Activated naive CD8-positive, alpha-beta T cell treated with anti-CD3 and anti-CD28 coated beads, Interleukin-2, amount 10 ng/mL, durations not matched to agents 7 days and 5 days (primary cell): ENCODE data around the gene TSSK3. TPM values are rescaled to one million over a fixed set of nuclear protein-coding genes. Genes with fewer than 3 reads are reported as not detected.

Experiments used
- ATAC-seq: fragments of 150-1000 bp; cut with Tn5 transposase; one replicate; pipeline ENCODE4 v1.10.0; 2021; ENCODE audit warnings: low read depth, moderate library complexity
- POLR2A ChIA-PET: fragments of 350-600 bp; sonication (Branson Sonifier 250); formaldehyde crosslinking; loops from one replicate; lab custom pipeline; 2021; ENCODE audit warnings: antibody characterized with exemption; lab: Charles Lee
- DNase-seq: peaks from one replicate; pipeline ENCODE4 v3.0.0; 2021
- H3K27ac Mint-ChIP-seq: one replicate; pipeline ENCODE4 v1.8.0; 2022; ENCODE audit warnings: mild to moderate bottlenecking, mixed read lengths
- H3K27me3 Mint-ChIP-seq: one replicate; pipeline ENCODE4 v1.8.0; 2022; ENCODE audit warnings: mild to moderate bottlenecking, moderate library complexity, mixed read lengths
- H3K36me3 Mint-ChIP-seq: one replicate; pipeline ENCODE4 v1.8.0; 2021; ENCODE audit warnings: mild to moderate bottlenecking, mixed read lengths
- H3K4me1 Mint-ChIP-seq: one replicate; pipeline ENCODE4 v1.8.0; 2021; ENCODE audit warnings: mixed read lengths
- H3K4me3 Mint-ChIP-seq: one replicate; pipeline ENCODE4 v1.8.0; 2022; ENCODE audit warnings: mild to moderate bottlenecking, moderate library complexity, mixed read lengths
- H3K9me3 Mint-ChIP-seq: one replicate; pipeline ENCODE4 v1.8.0; 2021; ENCODE audit warnings: mixed read lengths
- total RNA-seq, 2 experiments: library from RNA; stranded (reverse); gene quantifications; one replicate each; pipeline ENCODE4 v1.2.3, GENCODE V29; 2021

The TSSK3 gene
- total RNA-seq, 2 experiments from 2014 or later, result 0.51 to 1.6 TPM

GRCh38 chr1:32357614-32358013 is 4.7 kb upstream of the TSSK3 start:
- H3K36me3 Mint-ChIP-seq, result peaks cover 3% of the 10 kb centered on the region
- no peaks in the 10 kb centered on the region for H3K9me3 Mint-ChIP-seq
- peaks cover 7% of the 10 kb centered on the region for H3K27me3 Mint-ChIP-seq
- no peak for ATAC-seq
- POLR2A ChIA-PET, result no interaction called here
- H3K4me3 Mint-ChIP-seq, result no peak overlapping the region
- H3K27ac Mint-ChIP-seq, result no peak overlapping the region
- DNase-seq, result no peak
- H3K4me1 Mint-ChIP-seq, result peaks cover 27% of the 10 kb centered on the region

DNA sequence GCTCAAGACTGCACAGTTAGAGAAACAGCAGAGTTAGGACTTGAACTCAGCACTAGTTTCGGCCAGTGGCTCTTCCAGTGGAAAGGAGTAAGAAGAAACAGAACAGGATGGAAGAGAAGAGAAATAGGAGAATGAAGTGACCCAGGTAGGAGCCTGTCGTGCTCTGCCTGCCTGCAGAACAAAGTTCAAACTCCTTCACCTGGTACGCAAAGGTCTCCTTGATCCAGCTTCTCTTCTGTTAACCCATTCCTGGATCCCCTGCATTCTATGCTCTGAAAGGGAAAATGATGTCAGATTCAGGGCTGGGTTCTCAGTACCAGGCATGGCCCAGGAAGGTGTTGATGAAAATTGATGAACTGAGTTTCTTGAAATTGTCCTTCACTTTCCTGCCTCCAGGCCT is 3.9 kb upstream of the TSSK3 start:
- POLR2A ChIA-PET, result interaction anchor here (2.5 kb wide), 1 partner anchor 22 kb away, joined by 10 read pairs; the partner anchor contains the start of gene MARCKSL1

DNA sequence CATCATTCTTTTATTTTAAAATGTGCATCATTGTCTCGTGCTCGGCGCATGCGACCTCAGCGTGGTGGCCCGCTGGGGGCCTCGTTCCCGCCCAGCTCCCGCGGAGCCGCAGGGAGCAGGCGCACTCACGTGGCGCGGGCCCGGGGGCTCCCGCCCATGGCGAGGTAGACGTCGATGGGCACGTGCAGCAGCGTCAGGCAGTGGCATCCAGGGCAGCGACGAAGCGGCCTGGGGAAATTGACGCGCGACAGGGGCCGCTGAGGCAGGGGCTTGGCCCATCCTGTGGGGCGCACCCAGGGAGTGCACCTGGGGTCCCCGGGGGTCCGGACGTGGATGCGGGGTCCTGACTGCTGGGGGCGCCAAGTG is 1.0 kb upstream of the TSSK3 start:
- peaks cover 3% of the 10 kb centered on the region for H3K27me3 Mint-ChIP-seq
- no peak overlapping the region for H3K27ac Mint-ChIP-seq
- DNase-seq (no peak), ATAC-seq (no peak)
- no peak overlapping the region for H3K4me3 Mint-ChIP-seq
- H3K4me1 Mint-ChIP-seq, result peaks cover 18% of the 10 kb centered on the region
- H3K36me3 Mint-ChIP-seq, result peaks cover 3% of the 10 kb centered on the region
- no peaks in the 10 kb centered on the region for H3K9me3 Mint-ChIP-seq
- POLR2A ChIA-PET, result interaction anchor here (1.0 kb wide), 1 partner anchor 25 kb away, joined by 6 read pairs; the partner anchor contains the start of gene MARCKSL1

More for the DNA sequence above, 3.9 kb upstream of the TSSK3 start:
- H3K27ac Mint-ChIP-seq, result no peak overlapping the region
- DNase-seq, result no peak
- no peak overlapping the region for H3K4me3 Mint-ChIP-seq
- peaks cover 23% of the 10 kb centered on the region for H3K4me1 Mint-ChIP-seq
- H3K36me3 Mint-ChIP-seq, result peaks cover 3% of the 10 kb centered on the region
- no peaks in the 10 kb centered on the region for H3K9me3 Mint-ChIP-seq
- no peak for ATAC-seq
- H3K27me3 Mint-ChIP-seq, result peaks cover 7% of the 10 kb centered on the region

DNA sequence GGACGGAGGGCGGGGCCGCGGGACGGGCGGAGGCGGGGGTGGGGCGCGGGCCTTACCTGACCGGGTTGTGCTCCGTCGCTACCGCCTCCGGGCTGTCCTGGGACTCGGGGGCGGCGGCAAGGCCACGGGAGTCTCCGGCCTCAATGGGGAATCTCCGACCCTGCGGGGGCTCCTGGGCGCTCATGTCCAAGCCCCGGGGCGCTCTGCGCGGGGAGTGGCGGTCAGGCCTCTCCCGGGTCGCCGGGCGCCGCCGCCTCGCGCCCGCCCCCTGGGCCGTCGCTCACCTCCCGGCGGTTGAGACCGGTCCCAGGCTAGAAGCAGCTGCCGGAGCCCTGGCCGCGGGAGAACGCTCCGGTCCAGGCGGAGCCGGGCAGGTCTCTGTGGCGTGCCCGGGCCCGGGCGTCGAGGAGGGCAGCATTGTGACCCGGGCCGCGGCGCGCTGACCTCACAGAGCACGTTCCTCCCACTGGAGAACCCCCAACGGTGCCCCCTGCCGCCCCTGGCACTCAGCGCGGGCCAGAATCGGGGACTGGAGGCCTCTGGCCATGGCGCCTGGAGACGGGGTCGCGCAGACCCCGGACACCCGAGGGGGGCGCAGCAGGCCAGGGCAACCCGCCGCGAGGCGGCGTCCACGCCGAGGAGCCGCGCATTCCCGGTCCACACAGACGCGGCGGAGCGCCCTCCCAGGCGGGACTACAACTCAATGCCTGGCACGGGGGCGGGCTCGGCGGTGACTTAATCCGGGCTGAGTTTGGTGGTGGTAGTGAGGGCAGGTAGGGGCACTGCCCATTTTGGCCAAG is 465 bp upstream of the TSSK3 start:
- no peak overlapping the region for H3K27ac Mint-ChIP-seq
- H3K4me3 Mint-ChIP-seq, result peak overlapping the region; percentile 6
- DNase-seq, result peak; percentile 60
- H3K36me3 Mint-ChIP-seq, result peaks cover 3% of the 10 kb centered on the region
- peak; percentile 25 for ATAC-seq
- H3K27me3 Mint-ChIP-seq, result peaks cover 3% of the 10 kb centered on the region
- H3K9me3 Mint-ChIP-seq, result no peaks in the 10 kb centered on the region
- POLR2A ChIA-PET, result interaction anchor here (1.0 kb wide), 1 partner anchor 26 kb away, joined by 6 read pairs; the partner anchor contains the start of gene MARCKSL1
- peaks cover 20% of the 10 kb centered on the region for H3K4me1 Mint-ChIP-seq

GRCh38 chr1:32363713-32364112 is 1.4 kb downstream of the TSSK3 start:
- no peak for ATAC-seq
- no peak for DNase-seq
- Mint-ChIP-seq H3K27me3 (peaks cover 3% of the 10 kb centered on the region), H3K4me1 (peaks cover 20% of the 10 kb centered on the region), H3K27ac (no peak overlapping the region), H3K36me3 (peaks cover 3% of the 10 kb centered on the region), H3K4me3 (no peak overlapping the region), H3K9me3 (no peaks in the 10 kb centered on the region)
- POLR2A ChIA-PET, result interaction anchor here (1.1 kb wide), 1 partner anchor 28 kb away, joined by 3 read pairs; no protein-coding TSS in a partner anchor

- POLR2A ChIA-PET, result no interaction called here
- H3K27ac Mint-ChIP-seq, result no peak overlapping the region
- peaks cover 14% of the 10 kb centered on the region for H3K4me1 Mint-ChIP-seq
- no peak for DNase-seq
- H3K9me3 Mint-ChIP-seq, result no peaks in the 10 kb centered on the region
- H3K36me3 Mint-ChIP-seq, result peaks cover 5% of the 10 kb centered on the region
- H3K4me3 Mint-ChIP-seq, result no peak overlapping the region
- ATAC-seq, result no peak
- peaks cover 3% of the 10 kb centered on the region for H3K27me3 Mint-ChIP-seq
These were observed 2.5 kb downstream of the TSSK3 start for GRCh38 chr1:32364836-32365235.

DNA sequence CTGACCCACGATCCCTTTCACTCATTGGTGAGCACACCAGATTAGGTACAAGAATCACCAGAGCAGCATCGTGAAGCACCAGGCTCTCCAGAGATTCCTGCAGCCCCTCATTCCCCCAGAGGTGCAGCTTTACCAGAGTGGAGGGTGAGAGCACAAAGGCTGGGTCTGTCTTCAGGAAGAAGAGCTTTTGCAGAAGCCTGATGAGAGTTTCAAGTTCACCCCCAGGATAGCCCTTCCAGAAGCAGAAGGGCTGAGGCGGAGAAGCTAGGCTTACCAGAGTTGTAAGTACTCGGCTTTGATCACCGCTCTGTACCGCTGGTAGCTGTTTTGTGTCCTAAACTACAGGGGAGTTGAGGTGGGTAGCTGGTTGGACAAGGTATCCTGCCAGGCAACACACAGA is 3.1 kb downstream of the TSSK3 start:
- no peaks in the 10 kb centered on the region for H3K9me3 Mint-ChIP-seq
- peaks cover 5% of the 10 kb centered on the region for H3K36me3 Mint-ChIP-seq
- no peak for ATAC-seq
- POLR2A ChIA-PET, result no interaction called here
- H3K4me3 Mint-ChIP-seq, result no peak overlapping the region
- no peak overlapping the region for H3K27ac Mint-ChIP-seq
- peaks cover 9% of the 10 kb centered on the region for H3K4me1 Mint-ChIP-seq
- DNase-seq, result no peak
- peaks cover 3% of the 10 kb centered on the region for H3K27me3 Mint-ChIP-seq

DNA sequence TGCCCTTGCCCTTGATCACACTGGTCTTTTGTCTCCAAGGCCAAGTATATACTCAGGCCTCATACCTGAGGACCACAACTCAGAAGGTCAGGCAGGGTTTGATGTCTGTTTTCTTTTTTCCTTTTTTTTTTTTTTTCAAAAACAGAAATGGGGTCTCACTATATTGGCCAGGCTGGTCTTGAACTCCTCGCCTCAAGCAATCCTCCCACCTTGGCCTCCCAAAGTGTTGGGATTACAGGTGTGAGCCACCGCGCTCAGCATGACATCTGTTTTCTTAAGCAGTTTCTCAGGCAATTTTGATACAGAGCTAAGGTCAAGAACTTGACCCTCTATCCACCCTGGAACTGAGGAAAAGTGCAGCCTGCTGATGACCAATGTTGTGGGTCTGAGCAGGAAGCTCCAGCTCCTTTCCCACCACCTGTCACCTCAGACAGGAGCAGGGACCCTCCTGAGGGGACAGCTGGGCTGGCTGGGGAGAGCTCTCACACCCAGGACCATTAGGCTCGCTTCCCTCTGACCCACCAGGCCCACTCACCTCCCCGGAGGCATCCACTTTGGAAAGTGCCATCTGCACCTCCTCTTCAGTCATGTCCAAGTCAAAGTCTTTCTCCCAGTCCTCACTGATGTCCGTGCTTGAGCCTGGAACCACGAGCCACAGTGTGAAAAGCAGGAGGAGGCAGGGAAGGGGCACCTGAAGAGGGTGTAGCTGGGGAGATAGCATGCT is 5.7 kb downstream of the TSSK3 start:
- no peak overlapping the region for H3K27ac Mint-ChIP-seq
- H3K9me3 Mint-ChIP-seq, result no peaks in the 10 kb centered on the region
- peaks cover 17% of the 10 kb centered on the region for H3K4me1 Mint-ChIP-seq
- H3K27me3 Mint-ChIP-seq, result no peaks in the 10 kb centered on the region
- no peak for DNase-seq
- no peak for ATAC-seq
- POLR2A ChIA-PET, result interaction anchor here (0.9 kb wide), 1 partner anchor 32 kb away, joined by 3 read pairs; the partner anchor contains the start of gene MARCKSL1
- H3K4me3 Mint-ChIP-seq, result no peak overlapping the region
- peaks cover 5% of the 10 kb centered on the region for H3K36me3 Mint-ChIP-seq

DNA sequence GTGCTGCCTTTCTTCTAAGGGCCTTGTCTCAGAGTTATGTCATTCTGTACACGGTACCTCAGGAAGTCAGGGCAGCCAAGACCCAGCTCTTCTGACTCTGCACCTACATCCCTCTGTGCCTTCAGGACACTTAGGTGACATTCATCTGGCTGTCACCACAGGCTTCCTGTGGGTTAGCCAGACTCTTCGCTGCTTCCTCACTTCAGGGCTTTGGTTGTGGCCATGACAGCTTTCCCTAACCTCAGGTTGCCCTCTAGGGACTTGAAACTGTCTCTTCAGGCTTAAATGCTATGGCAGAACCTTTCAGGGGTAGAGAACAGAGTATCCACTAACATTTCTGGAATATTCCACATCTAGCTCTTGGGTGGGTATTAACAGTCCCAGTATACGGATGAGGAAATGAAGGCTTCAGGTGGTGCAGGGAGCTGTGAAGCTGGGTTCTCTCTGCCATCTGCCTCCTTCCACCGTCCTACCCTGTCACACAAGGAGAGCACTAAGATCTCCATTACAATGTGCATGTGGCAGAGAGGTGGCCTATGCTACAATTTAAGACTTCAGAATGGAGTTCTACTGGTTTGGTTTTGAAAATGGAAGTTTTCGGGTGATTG is 9.9 kb downstream of the TSSK3 start:
- DNase-seq, result peak; percentile 61
- POLR2A ChIA-PET, result interaction anchor here (0.5 to 2.2 kb wide), 4 partner anchors 13 to 132 kb away, joined by 3 to 12 read pairs (median 4); partner anchors contain the start of gene MARCKSL1
- Mint-ChIP-seq H3K36me3 (peaks cover 4% of the 10 kb centered on the region), H3K9me3 (no peaks in the 10 kb centered on the region), H3K27ac (no peak overlapping the region), H3K4me1 (peaks cover 14% of the 10 kb centered on the region), H3K27me3 (no peaks in the 10 kb centered on the region), H3K4me3 (no peak overlapping the region)
- ATAC-seq, result peak; percentile 89

DNA sequence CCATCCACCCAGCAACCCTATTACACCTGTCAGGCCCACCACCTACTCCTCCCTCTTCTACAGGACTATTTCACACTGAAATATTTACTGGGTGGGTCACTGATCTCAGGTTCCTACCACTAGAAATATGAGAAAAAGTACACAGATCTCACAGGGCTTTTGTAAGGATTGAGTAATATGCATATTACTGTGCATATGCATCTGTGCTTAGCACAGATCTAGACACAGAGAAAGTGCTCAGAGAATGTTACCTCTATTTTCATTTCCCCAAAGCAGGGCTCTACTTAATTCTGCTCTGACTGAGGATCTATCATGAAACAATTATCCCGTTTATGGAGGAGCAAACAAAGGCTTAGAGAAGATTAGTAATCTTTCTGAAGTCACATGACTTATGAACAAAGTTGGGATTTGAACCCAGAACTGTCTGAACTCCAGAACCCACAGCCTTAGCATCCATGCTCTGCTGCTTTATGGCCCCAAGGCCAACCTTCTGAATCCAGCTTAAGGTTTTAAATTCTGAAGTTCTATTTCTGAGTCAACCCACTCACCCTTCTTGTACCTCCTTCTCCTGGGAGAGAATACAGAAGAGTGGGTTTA is 11.8 kb downstream of the TSSK3 start:
- H3K27ac Mint-ChIP-seq, result no peak overlapping the region
- peaks cover 9% of the 10 kb centered on the region for H3K36me3 Mint-ChIP-seq
- H3K27me3 Mint-ChIP-seq, result no peaks in the 10 kb centered on the region
- H3K4me1 Mint-ChIP-seq, result peaks cover 14% of the 10 kb centered on the region
- DNase-seq (no peak), ATAC-seq (no peak)
- no peaks in the 10 kb centered on the region for H3K9me3 Mint-ChIP-seq
- no peak overlapping the region for H3K4me3 Mint-ChIP-seq
- POLR2A ChIA-PET, result no interaction called here

DNA sequence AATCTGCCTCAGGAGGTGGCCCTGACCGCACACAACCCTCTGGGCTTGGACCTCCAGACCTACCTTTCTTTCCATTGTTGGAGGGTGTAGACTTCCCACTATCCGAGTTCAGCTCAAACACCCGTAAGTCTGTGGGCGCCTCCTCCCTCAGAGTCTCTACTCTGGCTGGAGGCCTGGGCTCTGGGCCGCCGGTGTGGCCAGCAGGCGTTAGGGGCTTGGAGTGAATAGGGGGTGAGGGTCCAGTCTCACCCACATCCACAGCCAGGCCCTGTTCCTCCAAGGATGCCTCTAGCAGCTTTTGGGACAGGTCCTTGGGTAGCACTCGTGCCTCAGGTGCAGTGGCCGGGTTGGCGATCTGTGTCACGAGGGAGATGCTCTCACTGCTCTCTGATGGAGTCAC is 13.9 kb downstream of the TSSK3 start:
- ATAC-seq (no peak), DNase-seq (no peak)
- peaks cover 10% of the 10 kb centered on the region for H3K36me3 Mint-ChIP-seq
- H3K9me3 Mint-ChIP-seq, result no peaks in the 10 kb centered on the region
- H3K4me1 Mint-ChIP-seq, result peaks cover 14% of the 10 kb centered on the region
- no peaks in the 10 kb centered on the region for H3K27me3 Mint-ChIP-seq
- H3K4me3 Mint-ChIP-seq, result no peak overlapping the region
- POLR2A ChIA-PET, result no interaction called here
- no peak overlapping the region for H3K27ac Mint-ChIP-seq

GRCh38 chr1:32377541-32378220 is 15.3 kb downstream of the TSSK3 start:
- Mint-ChIP-seq H3K4me1 (peaks cover 2% of the 10 kb centered on the region), H3K27me3 (no peaks in the 10 kb centered on the region), H3K9me3 (no peaks in the 10 kb centered on the region), H3K36me3 (peaks cover 8% of the 10 kb centered on the region), H3K27ac (no peak overlapping the region), H3K4me3 (no peak overlapping the region)
- POLR2A ChIA-PET, result no interaction called here
- DNase-seq (no peak), ATAC-seq (no peak)
